Upper lobe of right lung (tissue), 1 donor: ENCODE results near the gene ABCC1. TPM values are rescaled to one million over a fixed set of nuclear protein-coding genes. Genes with fewer than 3 reads are reported as not detected.
A peak's percentile ranks its signal among the peaks of the same experiment; 100 is the strongest.

Experiments
- ATAC-seq: fragments of 200-7000 bp; cut with Tn5 transposase; one replicate; pipeline ENCODE4 v1.9.1; 2020; ENCODE audit warnings: mild to moderate bottlenecking, moderate library complexity
- DNase-seq: peaks from one replicate; pipeline ENCODE4 v3.0.0-alpha.2; 2020
- H3K27ac ChIP-seq: fragments of 200-600 bp; one replicate; pipeline ENCODE4 v1.8.0; 2022
- H3K27me3 ChIP-seq: fragments of 200-600 bp; one replicate; pipeline ENCODE4 v1.8.0; 2022; ENCODE audit warnings: mild to moderate bottlenecking
- H3K36me3 ChIP-seq: fragments of 200-600 bp; one replicate; pipeline ENCODE4 v1.8.0; 2022
- H3K4me1 ChIP-seq: fragments of 200-600 bp; one replicate; pipeline ENCODE4 v1.8.0; 2022
- H3K4me3 ChIP-seq: fragments of 200-600 bp; one replicate; pipeline ENCODE4 v1.8.0; 2022; ENCODE audit warnings: mild to moderate bottlenecking
- H3K9me3 ChIP-seq: fragments of 200-600 bp; one replicate; pipeline ENCODE4 v1.8.0; 2022
- CTCF ChIP-seq: fragments of 200-600 bp; IDR thresholded peaks from one replicate; pipeline ENCODE4 v1.8.0; 2022; ENCODE audit warnings: antibody characterized with exemption
- intact Hi-C: fragments of 100-400 bp; cut with DNase I; formaldehyde crosslinking; loops from one replicate; pipeline ENCODE4 v1.11.0; 2022
- total RNA-seq: library from RNA; stranded (reverse); fragmentation: NEBNext Ultra II Directional; extraction: Animal tissue kit (Norgen Biotek cat#: 25700); gene quantifications from one replicate; pipeline ENCODE4 v1.2.1, GENCODE V29; 2021
- donor health status: DM: no; HTN: yes; CAD: no; lungs with severe emphysema.

The ABCC1 gene
- total RNA-seq, 1 donor from 2014 or later = 50.6 TPM

- TF ChIP-seq CTCF = no peak
- Histone ChIP-seq H3K4me3 (peak overlapping the region; percentile 51), H3K27ac (peak overlapping the region; percentile 48), H3K4me1 (peaks cover 17% of the 10 kb centered on the region), H3K36me3 (no peaks in the 10 kb centered on the region), H3K9me3 (no peaks in the 10 kb centered on the region), H3K27me3 (no peaks in the 10 kb centered on the region)
- DNase-seq (peak; percentile 59), ATAC-seq (no peak)
- intact Hi-C loops = no loop called here
These were observed 745 bp upstream of the ABCC1 start for GRCh38 chr16:15948532-15949209.

- intact Hi-C loops = no loop called here
- Histone ChIP-seq H3K4me3 (peak overlapping the region; percentile 81), H3K36me3 (no peaks in the 10 kb centered on the region), H3K4me1 (peaks cover 20% of the 10 kb centered on the region), H3K27me3 (no peaks in the 10 kb centered on the region), H3K9me3 (no peaks in the 10 kb centered on the region), H3K27ac (peak overlapping the region; percentile 86)
- DNase-seq (no peak), ATAC-seq (peak; percentile 28)
- no peak for TF ChIP-seq CTCF
These were observed 892 bp downstream of the ABCC1 start for GRCh38 chr16:15950161-15950854.

- Histone ChIP-seq H3K36me3 (no peaks in the 10 kb centered on the region), H3K27ac (peak overlapping the region; percentile 86), H3K9me3 (no peaks in the 10 kb centered on the region), H3K4me1 (peaks cover 21% of the 10 kb centered on the region), H3K27me3 (no peaks in the 10 kb centered on the region), H3K4me3 (peak overlapping the region; percentile 81)
- TF ChIP-seq CTCF = no peak
- no peak for ATAC-seq
- intact Hi-C loops = no loop called here
- no peak for DNase-seq
These were observed 1.5 kb downstream of the ABCC1 start for GRCh38 chr16:15950869-15951268.

- Histone ChIP-seq H3K27me3 (no peaks in the 10 kb centered on the region), H3K36me3 (no peaks in the 10 kb centered on the region), H3K4me1 (peaks cover 21% of the 10 kb centered on the region), H3K27ac (peak overlapping the region; percentile 15), H3K4me3 (no peak overlapping the region), H3K9me3 (no peaks in the 10 kb centered on the region)
- DNase-seq = no peak
- no peak for TF ChIP-seq CTCF
- no peak for ATAC-seq
- intact Hi-C loops = no loop called here
These were observed 2.4 kb downstream of the ABCC1 start for GRCh38 chr16:15951852-15952251.

GRCh38 chr16:15952265-15952711 is 2.9 kb downstream of the ABCC1 start:
- Histone ChIP-seq H3K4me3 (no peak overlapping the region), H3K36me3 (no peaks in the 10 kb centered on the region), H3K27ac (peak overlapping the region; percentile 15), H3K4me1 (peaks cover 21% of the 10 kb centered on the region), H3K27me3 (no peaks in the 10 kb centered on the region), H3K9me3 (no peaks in the 10 kb centered on the region)
- ATAC-seq (peak; percentile 11), DNase-seq (peak; percentile 19)
- intact Hi-C loops = no loop called here
- no peak for TF ChIP-seq CTCF
